Progenitor cell of endocrine pancreas (in vitro differentiated cells): ENCODE data around the gene TXNRD1. TPM values are rescaled to one million over a fixed set of nuclear protein-coding genes. Genes with fewer than 3 reads are reported as not detected.

Experiments used
- DNase-seq: peaks from one replicate; pipeline ENCODE4 v3.0.0; 2021; ENCODE audit warnings: low spot score; ENCODE audit not compliant: unreplicated experiment
- H3K27ac Mint-ChIP-seq: 2 replicates; pipeline ENCODE4 v1.8.0; 2021; ENCODE audit warnings: mild to moderate bottlenecking, moderate library complexity, mixed read lengths
- H3K27me3 Mint-ChIP-seq: 2 replicates; pipeline ENCODE4 v1.8.0; 2021; ENCODE audit warnings: mixed read lengths
- H3K36me3 Mint-ChIP-seq: 2 replicates; pipeline ENCODE4 v1.8.0; 2022; ENCODE audit warnings: mixed read lengths; ENCODE audit not compliant: insufficient read depth
- H3K4me1 Mint-ChIP-seq: 2 replicates; pipeline ENCODE4 v1.8.0; 2021; ENCODE audit warnings: low read depth, mixed read lengths
- H3K4me3 Mint-ChIP-seq: 2 replicates; pipeline ENCODE4 v1.8.0; 2021; ENCODE audit warnings: low read depth, mild to moderate bottlenecking, moderate library complexity, mixed read lengths
- H3K9me3 Mint-ChIP-seq: 2 replicates; pipeline ENCODE4 v1.8.0; 2021; ENCODE audit warnings: low read depth, mixed read lengths
- total RNA-seq: library from RNA; stranded (reverse); gene quantifications from 2 replicates; pipeline ENCODE4 v1.2.1, GENCODE V29; 2021
- TF ChIP-seq, protein P1 (sequence below): fragments of 200-600 bp; sonication (generic); IDR thresholded peaks from one replicate; pipeline ENCODE4 v1.5.0; 2021; ENCODE audit warnings: antibody characterized with exemption, mild to moderate bottlenecking; ENCODE audit not compliant: unreplicated experiment

TXNRD1 gene
- total RNA-seq, 1 donor from 2014 or later, result 116 TPM

DNA sequence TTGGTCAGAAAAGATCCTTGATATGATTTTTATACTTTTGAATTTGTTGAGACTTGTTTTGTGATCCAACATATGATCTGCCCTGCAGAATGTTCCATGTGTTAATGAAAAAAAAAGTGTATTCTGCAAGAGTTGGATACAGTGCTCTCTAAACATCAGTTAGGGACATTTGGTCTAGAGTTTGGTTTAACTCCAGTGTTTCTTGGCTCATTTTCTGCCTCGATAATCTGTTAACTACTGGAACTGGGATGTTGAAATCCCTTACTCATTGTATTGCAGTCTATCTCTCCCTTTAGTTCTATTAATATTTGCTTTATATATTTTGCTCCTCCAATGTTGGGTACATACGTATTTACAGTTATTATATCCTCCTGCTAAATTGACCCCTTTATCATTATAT is 18.3 kb upstream of the TXNRD1 start:
- no peak for DNase-seq
- no peak overlapping the region for H3K27ac Mint-ChIP-seq
- no peaks in the 10 kb centered on the region for H3K27me3 Mint-ChIP-seq
- peaks cover 5% of the 10 kb centered on the region for H3K36me3 Mint-ChIP-seq
- no peak overlapping the region for H3K4me3 Mint-ChIP-seq
- TF ChIP-seq, protein P1, sequence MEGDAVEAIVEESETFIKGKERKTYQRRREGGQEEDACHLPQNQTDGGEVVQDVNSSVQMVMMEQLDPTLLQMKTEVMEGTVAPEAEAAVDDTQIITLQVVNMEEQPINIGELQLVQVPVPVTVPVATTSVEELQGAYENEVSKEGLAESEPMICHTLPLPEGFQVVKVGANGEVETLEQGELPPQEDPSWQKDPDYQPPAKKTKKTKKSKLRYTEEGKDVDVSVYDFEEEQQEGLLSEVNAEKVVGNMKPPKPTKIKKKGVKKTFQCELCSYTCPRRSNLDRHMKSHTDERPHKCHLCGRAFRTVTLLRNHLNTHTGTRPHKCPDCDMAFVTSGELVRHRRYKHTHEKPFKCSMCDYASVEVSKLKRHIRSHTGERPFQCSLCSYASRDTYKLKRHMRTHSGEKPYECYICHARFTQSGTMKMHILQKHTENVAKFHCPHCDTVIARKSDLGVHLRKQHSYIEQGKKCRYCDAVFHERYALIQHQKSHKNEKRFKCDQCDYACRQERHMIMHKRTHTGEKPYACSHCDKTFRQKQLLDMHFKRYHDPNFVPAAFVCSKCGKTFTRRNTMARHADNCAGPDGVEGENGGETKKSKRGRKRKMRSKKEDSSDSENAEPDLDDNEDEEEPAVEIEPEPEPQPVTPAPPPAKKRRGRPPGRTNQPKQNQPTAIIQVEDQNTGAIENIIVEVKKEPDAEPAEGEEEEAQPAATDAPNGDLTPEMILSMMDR, result no peak
- peaks cover 11% of the 10 kb centered on the region for H3K9me3 Mint-ChIP-seq
- no peaks in the 10 kb centered on the region for H3K4me1 Mint-ChIP-seq

DNA sequence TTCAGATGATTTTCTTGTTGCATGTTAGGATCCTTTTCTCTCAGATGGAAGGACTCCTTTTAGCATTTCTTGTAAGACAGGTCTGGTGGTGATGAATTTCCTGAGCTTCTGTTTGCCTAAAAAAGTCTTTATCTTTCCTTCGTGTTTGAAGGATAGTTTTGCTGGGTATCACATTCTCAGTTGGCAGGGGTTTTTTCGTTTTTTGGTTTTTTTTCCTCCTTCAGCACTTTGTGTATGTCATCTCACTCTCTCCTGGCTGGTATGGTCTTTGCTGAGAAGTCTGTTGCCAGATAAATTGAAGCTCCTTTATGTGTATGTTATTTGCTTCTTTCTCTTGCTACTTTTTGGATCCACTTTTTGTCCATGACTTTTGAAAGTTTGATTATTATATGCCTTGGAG is 15.6 kb upstream of the TXNRD1 start:
- Mint-ChIP-seq H3K27me3 (no peaks in the 10 kb centered on the region), H3K36me3 (peaks cover 5% of the 10 kb centered on the region), H3K27ac (no peak overlapping the region), H3K4me1 (no peaks in the 10 kb centered on the region), H3K9me3 (peaks cover 11% of the 10 kb centered on the region), H3K4me3 (no peak overlapping the region)
- no peak for DNase-seq
- TF ChIP-seq, protein P1, result no peak

DNA sequence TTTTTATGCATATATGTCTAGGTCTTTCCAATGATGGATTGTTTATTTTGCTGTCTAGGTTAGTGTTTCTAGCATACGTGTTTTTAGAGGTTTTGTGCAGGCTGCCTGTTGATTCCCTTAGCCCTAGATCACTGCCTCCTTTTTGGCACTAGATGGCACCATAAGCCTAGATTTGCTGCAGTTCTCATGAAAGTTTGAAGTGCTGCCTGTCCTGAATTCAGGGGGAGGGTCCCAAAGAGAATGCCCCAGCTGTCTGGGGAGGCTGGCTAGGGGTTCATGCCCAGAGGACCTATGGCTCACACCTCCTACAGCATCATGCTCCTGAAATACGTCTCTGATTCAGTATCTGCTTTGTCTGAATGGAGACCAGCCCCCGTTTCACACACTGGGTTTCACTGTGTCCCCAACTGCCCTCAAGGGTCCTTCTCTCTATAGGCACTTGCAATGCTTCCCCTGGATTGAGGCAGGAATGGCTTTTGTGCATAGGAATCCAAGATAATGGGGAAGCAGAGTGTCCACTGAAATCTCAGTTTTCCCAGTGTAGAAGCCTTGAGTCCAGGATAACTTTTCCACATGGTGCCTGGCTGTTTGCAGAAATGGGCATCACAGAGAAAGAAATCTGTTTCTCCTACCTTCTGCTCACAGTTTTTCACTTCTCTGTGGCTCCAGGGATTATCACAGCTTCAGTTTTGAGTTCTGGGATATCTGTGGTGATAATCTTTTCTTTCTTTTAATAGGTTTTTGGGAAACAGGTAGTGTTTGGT is 14.2 kb upstream of the TXNRD1 start:
- Mint-ChIP-seq H3K36me3 (peaks cover 5% of the 10 kb centered on the region), H3K27ac (no peak overlapping the region), H3K9me3 (peaks cover 11% of the 10 kb centered on the region), H3K4me1 (no peaks in the 10 kb centered on the region), H3K4me3 (no peak overlapping the region), H3K27me3 (no peaks in the 10 kb centered on the region)
- TF ChIP-seq, protein P1, result peak; percentile 83
- DNase-seq, result peak; percentile 13

DNA sequence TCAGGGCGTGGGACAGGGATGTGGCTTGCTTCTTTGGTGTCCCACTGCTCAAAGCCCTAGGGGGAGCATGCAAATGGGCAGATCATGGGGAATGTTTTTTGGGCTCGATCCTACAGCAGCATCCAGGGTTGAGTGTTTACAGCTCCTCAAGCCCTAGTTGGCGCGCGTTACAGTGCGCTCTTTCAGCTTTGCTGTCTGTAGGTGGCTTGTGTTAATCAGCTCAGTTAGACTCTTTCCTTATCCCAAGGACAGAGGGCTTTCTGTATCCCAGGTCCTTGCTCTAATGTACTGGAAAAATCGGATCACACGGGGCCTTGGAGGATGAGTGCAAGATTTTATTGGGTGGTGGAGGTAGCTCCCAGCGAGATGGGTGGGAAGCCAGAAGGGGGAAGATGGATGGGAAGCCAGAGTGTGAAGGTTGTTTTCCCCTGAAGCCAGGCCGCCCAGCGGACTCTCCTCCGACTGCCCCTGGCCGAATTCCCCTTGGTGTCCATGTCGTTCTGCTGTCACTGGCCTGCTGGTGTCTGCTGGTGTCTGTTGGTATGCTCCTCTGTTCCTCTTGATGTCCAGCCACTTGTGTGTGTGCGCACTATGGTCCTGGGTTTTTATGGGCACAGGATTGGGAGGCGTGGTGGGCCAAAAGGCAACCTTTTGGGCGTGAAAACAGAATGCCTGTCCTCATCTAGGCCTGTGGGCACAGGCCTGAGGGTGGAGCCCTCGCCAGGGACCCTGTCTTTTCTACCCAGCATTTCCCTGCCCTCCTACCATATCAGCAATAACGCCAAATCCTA is 10.7 kb upstream of the TXNRD1 start:
- no peak for DNase-seq
- Mint-ChIP-seq H3K4me3 (no peak overlapping the region), H3K9me3 (peaks cover 10% of the 10 kb centered on the region), H3K4me1 (no peaks in the 10 kb centered on the region), H3K36me3 (peaks cover 5% of the 10 kb centered on the region), H3K27ac (no peak overlapping the region), H3K27me3 (no peaks in the 10 kb centered on the region)
- TF ChIP-seq, protein P1, result no peak

DNA sequence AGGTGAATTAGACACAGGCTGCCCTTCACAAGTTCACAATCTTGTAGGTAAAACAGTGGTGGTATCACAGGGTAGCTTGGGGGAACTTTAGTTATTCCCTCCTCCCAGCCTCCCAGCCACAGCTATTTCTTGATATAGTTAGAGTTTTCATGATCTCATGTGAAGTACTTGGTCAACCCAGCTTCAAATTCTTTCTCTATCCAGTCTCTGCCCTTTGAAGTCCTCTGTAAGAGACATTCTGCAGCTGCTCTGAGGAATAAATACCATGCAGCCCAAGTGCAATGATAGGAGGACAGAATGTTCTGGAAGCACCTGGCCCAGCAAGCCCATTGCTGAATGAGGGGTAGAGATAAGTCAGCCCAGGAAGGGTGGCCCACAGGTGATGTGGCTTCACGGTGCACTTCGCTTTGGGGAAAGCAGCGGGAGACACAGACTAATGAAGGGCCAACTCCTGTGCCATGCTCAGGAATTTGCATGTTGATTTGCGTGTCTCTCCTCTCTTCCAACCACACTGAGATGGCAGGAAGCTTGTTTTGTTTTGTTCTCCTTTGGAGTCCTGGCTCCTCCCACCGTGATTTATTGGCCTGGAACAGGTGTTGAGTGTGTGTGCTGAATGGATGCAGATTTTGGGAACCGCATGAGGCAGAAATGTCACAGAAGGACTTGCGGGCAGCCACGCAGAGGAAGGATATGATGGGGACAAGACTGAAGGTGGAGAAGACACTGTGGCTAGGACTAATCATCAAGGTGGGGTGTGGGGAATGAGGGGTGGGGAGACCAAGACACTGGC is 8.0 kb upstream of the TXNRD1 start:
- Mint-ChIP-seq H3K36me3 (no peaks in the 10 kb centered on the region), H3K9me3 (peaks cover 4% of the 10 kb centered on the region), H3K4me1 (no peaks in the 10 kb centered on the region), H3K27ac (no peak overlapping the region), H3K4me3 (no peak overlapping the region), H3K27me3 (no peaks in the 10 kb centered on the region)
- no peak for DNase-seq
- TF ChIP-seq, protein P1, result no peak
